ENCODE results near the gene LPIN1.

LPIN1 gene

GRCh38 chr2:11866358-11867335 lies 120.2 kb downstream of the LPIN1 start:
- H3K27ac ChIP-seq (ENCODE audit: poor library complexity, severe bottlenecking), result no peak overlapping the region
- no peak for ATAC-seq (ENCODE audit: low read depth)
- DNase-seq (ENCODE audit: low spot score), result no peak
- no peaks in the 10 kb centered on the region for H3K27me3 ChIP-seq (ENCODE audit: insufficient read depth, poor library complexity, severe bottlenecking)
- H3K4me3 ChIP-seq (ENCODE audit: severe bottlenecking), result no peak overlapping the region
- no peaks in the 10 kb centered on the region for H3K4me1 ChIP-seq (ENCODE audit: insufficient read depth, poor library complexity, severe bottlenecking)
- TF ChIP-seq CTCF (IDR thresholded peaks at IDR 0.05; ENCODE audit: poor library complexity, severe bottlenecking), result no peak
- no peaks in the 10 kb centered on the region for H3K9me3 ChIP-seq (ENCODE audit: severe bottlenecking)
- H3K36me3 ChIP-seq (ENCODE audit: low read depth), result no peaks in the 10 kb centered on the region

GRCh38 chr2:11867926-11868325 lies 121.5 kb downstream of the LPIN1 start:
- no peak overlapping the region for H3K4me3 ChIP-seq (ENCODE audit: severe bottlenecking)
- H3K27ac ChIP-seq (ENCODE audit: poor library complexity, severe bottlenecking), result no peak overlapping the region
- no peaks in the 10 kb centered on the region for H3K27me3 ChIP-seq (ENCODE audit: insufficient read depth, poor library complexity, severe bottlenecking)
- DNase-seq (ENCODE audit: low spot score), result no peak
- no peaks in the 10 kb centered on the region for H3K4me1 ChIP-seq (ENCODE audit: insufficient read depth, poor library complexity, severe bottlenecking)
- no peaks in the 10 kb centered on the region for H3K36me3 ChIP-seq (ENCODE audit: low read depth)
- no peak for TF ChIP-seq CTCF (IDR thresholded peaks at IDR 0.05; ENCODE audit: poor library complexity, severe bottlenecking)
- peak; percentile 74 for ATAC-seq (ENCODE audit: low read depth)
- H3K9me3 ChIP-seq (ENCODE audit: severe bottlenecking), result no peaks in the 10 kb centered on the region

- TF ChIP-seq CTCF (IDR thresholded peaks at IDR 0.05; ENCODE audit: poor library complexity, severe bottlenecking), result no peak
- no peaks in the 10 kb centered on the region for H3K27me3 ChIP-seq (ENCODE audit: insufficient read depth, poor library complexity, severe bottlenecking)
Measured at GRCh38 chr2:11869391-11869991, 123.1 kb downstream of the LPIN1 start.

GRCh38 chr2:11870064-11870463 lies 123.6 kb downstream of the LPIN1 start:
- TF ChIP-seq CTCF (IDR thresholded peaks at IDR 0.05; ENCODE audit: poor library complexity, severe bottlenecking), result no peak
- H3K4me3 ChIP-seq (ENCODE audit: severe bottlenecking), result no peak overlapping the region
- DNase-seq (ENCODE audit: low spot score) (no peak), ATAC-seq (ENCODE audit: low read depth) (no peak)
- H3K27ac ChIP-seq (ENCODE audit: poor library complexity, severe bottlenecking), result no peak overlapping the region
- H3K4me1 ChIP-seq (ENCODE audit: insufficient read depth, poor library complexity, severe bottlenecking), result no peaks in the 10 kb centered on the region
- no peaks in the 10 kb centered on the region for H3K9me3 ChIP-seq (ENCODE audit: severe bottlenecking)
- no peaks in the 10 kb centered on the region for H3K36me3 ChIP-seq (ENCODE audit: low read depth)
- H3K27me3 ChIP-seq (ENCODE audit: insufficient read depth, poor library complexity, severe bottlenecking), result no peaks in the 10 kb centered on the region

More at GRCh38 chr2:11869391-11869991, 123.1 kb downstream of the LPIN1 start:
- ATAC-seq (ENCODE audit: low read depth) (no peak), DNase-seq (ENCODE audit: low spot score) (no peak)
- no peak overlapping the region for H3K27ac ChIP-seq (ENCODE audit: poor library complexity, severe bottlenecking)
- no peaks in the 10 kb centered on the region for H3K4me1 ChIP-seq (ENCODE audit: insufficient read depth, poor library complexity, severe bottlenecking)
- H3K36me3 ChIP-seq (ENCODE audit: low read depth), result no peaks in the 10 kb centered on the region
- no peak overlapping the region for H3K4me3 ChIP-seq (ENCODE audit: severe bottlenecking)
- H3K9me3 ChIP-seq (ENCODE audit: severe bottlenecking), result no peaks in the 10 kb centered on the region
